CD14-positive monocyte (primary cell): ENCODE results near the gene TANC1. TPM values are rescaled to one million over a fixed set of nuclear protein-coding genes. Genes with fewer than 3 reads are reported as not detected.

ENCODE experiments used
- DNase-seq, 3 donors: peaks; one replicate each; pipeline ENCODE4 v3.0.0-alpha.2; 2011 to 2022
- H2AFZ ChIP-seq: 2 replicates; pipeline ENCODE4 v1.6.0; 2012; ENCODE audit warnings: mild to moderate bottlenecking, low read depth, low read length, inconsistent platforms; ENCODE audit not compliant: insufficient read depth, poor library complexity, severe bottlenecking
- H3K27ac ChIP-seq, 2 donors: 1 replicate in 1 of 2; 2 replicates in 1 of 2; pipeline ENCODE4 v1.5.1; 2012 to 2013; ENCODE audit warnings: low read length in 2 of 2, control low read depth in 1 of 2, inconsistent platforms in 1 of 2, low read depth in 1 of 2, mild to moderate bottlenecking in 1 of 2
- H3K27me3 ChIP-seq, 2 donors: one replicate each; pipeline versions ENCODE4 v1.6.0 to v1.6.1; 2011 to 2013; ENCODE audit warnings: low read length in 2 of 2; ENCODE audit not compliant: control insufficient read depth in 2 of 2, insufficient read depth in 2 of 2
- H3K36me3 ChIP-seq, 2 donors: replicated peaks in 1 of 2; 1 replicate in 1 of 2; 2 replicates in 1 of 2; pipeline versions ENCODE4 v1.5.1 to v1.6.1; 2012 to 2013; ENCODE audit warnings: low read length in 2 of 2, control low read depth in 1 of 2, inconsistent platforms in 1 of 2, mild to moderate bottlenecking in 1 of 2; ENCODE audit not compliant: insufficient read depth in 2 of 2, control insufficient read depth in 1 of 2
- H3K4me1 ChIP-seq, 2 donors: 1 replicate in 1 of 2; 2 replicates in 1 of 2; pipeline versions ENCODE4 v1.5.1 to v1.6.1; 2012 to 2013; ENCODE audit warnings: low read length in 2 of 2, control low read depth in 1 of 2, inconsistent platforms in 1 of 2, mild to moderate bottlenecking in 1 of 2, moderate library complexity in 1 of 2; ENCODE audit not compliant: insufficient read depth in 2 of 2, control insufficient read depth in 1 of 2
- H3K4me2 ChIP-seq: replicated peaks from 2 replicates; pipeline ENCODE3; 2012; ENCODE audit warnings: low read length, moderate library complexity, mild to moderate bottlenecking; ENCODE audit not compliant: poor library complexity, severe bottlenecking; ENCODE audit errors: extremely low read depth
- H3K4me3 ChIP-seq, 3 experiments: fragments of 200-600 bp in 1 of 3; sonication (generic) in 1 of 3; replicated peaks in 1 of 3; 1 replicate in 2 of 3; 2 replicates in 1 of 3; pipeline ENCODE4 v1.5.1; 2011 to 2013; ENCODE audit warnings: low read length in 3 of 3, mild to moderate bottlenecking in 3 of 3, control low read depth in 2 of 3, low read depth in 2 of 3, inconsistent platforms in 1 of 3, moderate library complexity in 1 of 3
- H3K79me2 ChIP-seq: 2 replicates; pipeline ENCODE4 v1.6.0; 2012; ENCODE audit warnings: mild to moderate bottlenecking, control low read depth, inconsistent platforms, low read length, moderate library complexity; ENCODE audit not compliant: insufficient read depth
- H3K9ac ChIP-seq: 2 replicates; pipeline ENCODE4 v1.6.0; 2017; ENCODE audit warnings: low read length, mild to moderate bottlenecking; ENCODE audit not compliant: insufficient read depth, poor library complexity, severe bottlenecking
- H3K9me3 ChIP-seq, 2 donors: replicated peaks in 1 of 2; 1 replicate in 1 of 2; 2 replicates in 1 of 2; pipeline versions ENCODE4 v1.5.1 to v1.6.1; 2012 to 2013; ENCODE audit warnings: low read length in 2 of 2, control low read depth in 1 of 2; ENCODE audit not compliant: control insufficient read depth in 1 of 2, insufficient read depth in 1 of 2
- H4K20me1 ChIP-seq: 2 replicates; pipeline ENCODE4 v1.6.0; 2012; ENCODE audit warnings: mild to moderate bottlenecking, low read length, control low read depth, moderate library complexity; ENCODE audit not compliant: insufficient read depth
- H3K27ac Mint-ChIP-seq, 7 donors: one replicate each; pipeline ENCODE4 v1.8.0; 2020; ENCODE audit warnings: mild to moderate bottlenecking in 7 of 7, mixed read lengths in 7 of 7, moderate library complexity in 6 of 7, inconsistent platforms in 2 of 7
- H3K27me3 Mint-ChIP-seq, 3 donors: one replicate each; pipeline ENCODE4 v1.8.0; 2021 to 2022; ENCODE audit warnings: low read depth in 3 of 3, mild to moderate bottlenecking in 3 of 3, mixed read lengths in 3 of 3, moderate library complexity in 3 of 3, inconsistent platforms in 1 of 3
- H3K36me3 Mint-ChIP-seq, 2 donors: one replicate each; pipeline ENCODE4 v1.8.0; 2020; ENCODE audit warnings: mixed read lengths in 2 of 2, inconsistent platforms in 1 of 2, mild to moderate bottlenecking in 1 of 2
- H3K4me1 Mint-ChIP-seq: one replicate; pipeline ENCODE4 v1.8.0; 2020; ENCODE audit warnings: mild to moderate bottlenecking, mixed read lengths
- H3K4me3 Mint-ChIP-seq, 2 donors: one replicate each; pipeline ENCODE4 v1.8.0; 2020; ENCODE audit warnings: mild to moderate bottlenecking in 2 of 2, mixed read lengths in 2 of 2, moderate library complexity in 1 of 2
- H3K9me3 Mint-ChIP-seq, 7 donors: one replicate each; pipeline ENCODE4 v1.8.0; 2020 to 2022; ENCODE audit warnings: mixed read lengths in 7 of 7, mild to moderate bottlenecking in 6 of 7, moderate library complexity in 6 of 7, inconsistent platforms in 2 of 7
- CTCF ChIP-seq: fragments of 200-600 bp; IDR thresholded peaks from one replicate; pipeline ENCODE4 v1.8.0; 2022; ENCODE audit warnings: antibody characterized with exemption, mild to moderate bottlenecking
- WGBS: methylation state at CpG from one replicate; pipeline ENCODE4 v1.1.5; 2013; ENCODE audit warnings: missing lambda C conversion rate; ENCODE audit not compliant: insufficient coverage; 5-methylcytosine and 5-hydroxymethylcytosine counted together
- intact Hi-C, 2 donors: fragments of 100-400 bp; cut with micrococcal nuclease; formaldehyde crosslinking; loops; one replicate each; pipeline versions ENCODE4 v1.15.0 to v1.15.1; 2023
- polyA plus RNA-seq, 3 donors: library from polyadenylated mRNA; depleted of rRNA in 1 of 3; unstranded in 2 of 3; stranded (reverse) in 1 of 3; fragments of 300-500 nt in 2 of 3; fragments of >200 nt in 1 of 3; fragmentation: Illumina TruSeq in 2 of 3; gene quantifications; 1 replicate in 2 of 3; 2 replicates in 1 of 3; pipeline ENCODE4 v1.2.3, GENCODE V29; 2012 to 2021

Gene TANC1
- polyA plus RNA-seq, 3 donors = 0.04 TPM; not detected in 2

GRCh38 chr2:158967114-158967730 lies 1.2 kb upstream of the TANC1 start:
- TF ChIP-seq CTCF = no peak
- H3K4me3 ChIP-seq = peak overlapping the region in 1 of 3 experiments; percentile 84
- Mint-ChIP-seq H3K9me3 (peaks cover 0 to 12% (median 3%) of the 10 kb centered on the region in 7 donors), H3K27me3 (peaks cover 34 to 60% (median 53%) of the 10 kb centered on the region in 3 donors), H3K27ac (no peak overlapping the region), H3K4me1 (peaks cover 25% of the 10 kb centered on the region), H3K4me3 (peak overlapping the region; percentile 76 to 90), H3K36me3 (no peaks in the 10 kb centered on the region)
- WGBS = 21% methylated on average over 4 of the region's 12 CpGs
- no peak overlapping the region for H3K27ac ChIP-seq
- H3K27me3 ChIP-seq = peaks cover 22 to 62% of the 10 kb centered on the region in 2 donors
- no peak overlapping the region for H3K9ac ChIP-seq
- H3K4me1 ChIP-seq = peaks cover 27 to 29% of the 10 kb centered on the region in 2 donors
- no peaks in the 10 kb centered on the region for H4K20me1 ChIP-seq
- no peaks in the 10 kb centered on the region for H3K79me2 ChIP-seq
- no peaks in the 10 kb centered on the region for H3K36me3 ChIP-seq
- DNase-seq = no peak
- peak overlapping the region; percentile 91 for H3K4me2 ChIP-seq
- no peaks in the 10 kb centered on the region for H3K9me3 ChIP-seq
- peak overlapping the region; percentile 85 for H2AFZ ChIP-seq
- intact Hi-C loops = no loop called here

- no peak overlapping the region for H3K27ac ChIP-seq
- intact Hi-C loops = no loop called here
- peak overlapping the region; percentile 45 for H3K9ac ChIP-seq
Measured at GRCh38 chr2:158967731-158968395, 577 bp upstream of the TANC1 start.

More at GRCh38 chr2:158967731-158968395, 577 bp upstream of the TANC1 start:
- peaks cover 34 to 63% (median 59%) of the 10 kb centered on the region in 3 donors for H3K27me3 Mint-ChIP-seq
- H3K27ac Mint-ChIP-seq = no peak overlapping the region
- H3K36me3 ChIP-seq = no peaks in the 10 kb centered on the region
- H3K27me3 ChIP-seq = peaks cover 22 to 62% of the 10 kb centered on the region in 2 donors
- WGBS = under 1% methylated on average over 26 of the region's 31 CpGs
- H4K20me1 ChIP-seq = no peaks in the 10 kb centered on the region
- no peaks in the 10 kb centered on the region for H3K9me3 ChIP-seq
- TF ChIP-seq CTCF = no peak
- peaks cover 27 to 29% of the 10 kb centered on the region in 2 donors for H3K4me1 ChIP-seq
- H3K4me2 ChIP-seq = peak overlapping the region; percentile 91
- H3K36me3 Mint-ChIP-seq = no peaks in the 10 kb centered on the region
- peaks cover 25% of the 10 kb centered on the region for H3K4me1 Mint-ChIP-seq
- peak overlapping the region; percentile 19 to 84 (median 35) for H3K4me3 ChIP-seq
- peak overlapping the region; percentile 85 for H2AFZ ChIP-seq
- no peak for DNase-seq
- no peaks in the 10 kb centered on the region for H3K79me2 ChIP-seq
- peaks cover 0 to 12% (median 3%) of the 10 kb centered on the region in 7 donors for H3K9me3 Mint-ChIP-seq
- H3K4me3 Mint-ChIP-seq = peak overlapping the region; percentile 76 to 90
